H1 (cell line): Measurements from ENCODE around the gene SERPINB8. TPM values are rescaled to one million over a fixed set of nuclear protein-coding genes. Genes with fewer than 3 reads are reported as not detected.

ENCODE experiments used
- CTCF ChIA-PET: fragments of 300-600 bp; sonication (Branson Sonifier 250); formaldehyde crosslinking; loops from one replicate; lab custom pipeline; 2021; ENCODE audit not compliant: partially characterized antibody; lab: Charles Lee
- POLR2A ChIA-PET: fragments of 300-600 bp; sonication (Branson Sonifier 250); formaldehyde crosslinking; loops from one replicate; lab custom pipeline; 2021; ENCODE audit warnings: inconsistent platforms; ENCODE audit not compliant: partially characterized antibody; lab: Charles Lee
- DNase-seq, 2 experiments: peaks; one replicate each; pipeline versions ENCODE4 v3.0.0 to v3.0.0-alpha.2; 2010 to 2022; ENCODE audit warnings: low spot score in 2 of 2, low read depth in 1 of 2, mixed read lengths in 1 of 2
- FAIRE-seq: peaks from 2 replicates; lab custom pipeline; 2011; peaks lifted over from hg19 to GRCh38; lab: Jason Lieb, UNC
- H2AFZ ChIP-seq: 2 replicates; pipeline ENCODE4 v1.8.1; 2012; ENCODE audit warnings: low read length, inconsistent platforms
- H2AK5ac ChIP-seq: 2 replicates; pipeline ENCODE4 v1.6.1; 2013; ENCODE audit warnings: low read depth, low read length
- H2BK120ac ChIP-seq: replicated peaks from 2 replicates; pipeline ENCODE3; 2013; ENCODE audit warnings: low read depth, low read length, inconsistent platforms
- H2BK12ac ChIP-seq: 2 replicates; pipeline ENCODE4 v1.6.1; 2013; ENCODE audit warnings: low read depth, low read length
- H2BK15ac ChIP-seq: 2 replicates; pipeline ENCODE4 v1.6.1; 2013; ENCODE audit warnings: low read length
- H2BK20ac ChIP-seq: 2 replicates; pipeline ENCODE4 v1.6.1; 2013; ENCODE audit warnings: low read length
- H2BK5ac ChIP-seq: 2 replicates; pipeline ENCODE4 v1.6.1; 2013; ENCODE audit warnings: low read depth, low read length
- H3K14ac ChIP-seq: 2 replicates; pipeline ENCODE4 v1.6.1; 2013; ENCODE audit warnings: inconsistent platforms; ENCODE audit not compliant: insufficient read length
- H3K18ac ChIP-seq: 2 replicates; pipeline ENCODE4 v1.6.1; 2013; ENCODE audit warnings: low read length; ENCODE audit errors: extremely low read depth
- H3K23ac ChIP-seq: 2 replicates; pipeline ENCODE4 v1.6.1; 2013; ENCODE audit warnings: inconsistent platforms; ENCODE audit not compliant: insufficient read length
- H3K23me2 ChIP-seq: 2 replicates; pipeline ENCODE4 v1.6.1; 2013; ENCODE audit warnings: low read depth, low read length
- H3K27ac ChIP-seq: 2 replicates; pipeline ENCODE4 v1.6.1; 2011; ENCODE audit warnings: low read depth, low read length, inconsistent platforms
- H3K27me3 ChIP-seq, 4 experiments: replicated peaks in 1 of 4; 1 replicate in 1 of 4; 2 replicates in 3 of 4; pipeline versions ENCODE4 v1.6.1 to v1.8.1; 2011 to 2013; ENCODE audit warnings: low read length in 3 of 4, mild to moderate bottlenecking in 3 of 4, inconsistent platforms in 2 of 4, mixed read lengths in 2 of 4, moderate library complexity in 1 of 4; ENCODE audit not compliant: control insufficient read depth in 3 of 4, insufficient read depth in 3 of 4; ENCODE audit errors: extremely low read depth in 1 of 4
- H3K36me3 ChIP-seq, 4 experiments: 2 replicates each; pipeline versions ENCODE4 v1.6.1 to v1.8.1; 2011 to 2013; ENCODE audit warnings: mild to moderate bottlenecking in 4 of 4, low read length in 3 of 4, moderate library complexity in 2 of 4, control low read depth in 1 of 4, inconsistent platforms in 1 of 4; ENCODE audit not compliant: insufficient read depth in 4 of 4, control insufficient read depth in 2 of 4
- H3K4ac ChIP-seq: replicated peaks from 2 replicates; pipeline ENCODE3; 2013; ENCODE audit warnings: low read length, low read depth, mixed read lengths, inconsistent platforms; ENCODE audit not compliant: insufficient read length
- H3K4me1 ChIP-seq, 4 experiments: replicated peaks in 1 of 4; 1 replicate in 1 of 4; 2 replicates in 3 of 4; pipeline versions ENCODE4 v1.6.1 to v1.8.1; 2011 to 2013; ENCODE audit warnings: low read length in 3 of 4, inconsistent platforms in 2 of 4, mixed read lengths in 1 of 4; ENCODE audit not compliant: insufficient read depth in 4 of 4, control insufficient read depth in 3 of 4
- H3K4me2 ChIP-seq, 2 experiments: 2 replicates each; pipeline versions ENCODE4 v1.6.1 to v1.8.1; 2011 to 2013; ENCODE audit warnings: low read depth in 2 of 2, low read length in 2 of 2, control low read depth in 1 of 2, inconsistent platforms in 1 of 2, mild to moderate bottlenecking in 1 of 2; ENCODE audit not compliant: insufficient read depth in 1 of 2
- H3K4me3 ChIP-seq, 4 experiments: fragments of 200-600, 300-600 bp in 1 of 4; sonication (generic), shearing (Covaris generic), sonication (Bioruptor Twin) in 1 of 4; 2 replicates each; pipeline versions ENCODE4 v1.5.1 to v1.8.1; 2011 to 2016; ENCODE audit warnings: low read length in 4 of 4, low read depth in 3 of 4, control low read depth in 2 of 4, inconsistent platforms in 2 of 4, mild to moderate bottlenecking in 2 of 4, mixed read lengths in 1 of 4, moderate library complexity in 1 of 4; ENCODE audit not compliant: insufficient read depth in 2 of 4; ENCODE audit errors: extremely low read depth in 1 of 4
- H3K56ac ChIP-seq: replicated peaks from 2 replicates; pipeline ENCODE3; 2013; ENCODE audit warnings: low read depth, mild to moderate bottlenecking, mixed read lengths, low read length, inconsistent platforms; ENCODE audit not compliant: insufficient read length
- H3K79me1 ChIP-seq: 2 replicates; pipeline ENCODE4 v1.6.1; 2013; ENCODE audit warnings: low read depth, low read length, control low read depth
- H3K79me2 ChIP-seq, 2 experiments: 2 replicates each; pipeline versions ENCODE4 v1.6.1 to v1.8.1; 2012 to 2013; ENCODE audit warnings: low read length in 2 of 2, mild to moderate bottlenecking in 2 of 2, inconsistent platforms in 1 of 2; ENCODE audit not compliant: insufficient read depth in 2 of 2, control insufficient read depth in 1 of 2
- H3K9ac ChIP-seq, 4 experiments: replicated peaks in 1 of 4; 1 replicate in 1 of 4; 2 replicates in 3 of 4; pipeline versions ENCODE4 v1.6.1 to v1.8.1; 2011 to 2013; ENCODE audit warnings: low read depth in 3 of 4, low read length in 3 of 4, control low read depth in 2 of 4, mild to moderate bottlenecking in 2 of 4, moderate library complexity in 2 of 4, inconsistent platforms in 1 of 4; ENCODE audit errors: extremely low read depth in 1 of 4
- H3K9me3 ChIP-seq, 2 experiments: 2 replicates each; pipeline versions ENCODE4 v1.6.1 to v1.8.1; 2012 to 2013; ENCODE audit warnings: mild to moderate bottlenecking in 2 of 2, moderate library complexity in 2 of 2, control low read depth in 1 of 2, inconsistent platforms in 1 of 2, low read depth in 1 of 2, low read length in 1 of 2, mixed read lengths in 1 of 2; ENCODE audit not compliant: insufficient read depth in 2 of 2
- H4K20me1 ChIP-seq, 2 experiments: replicated peaks in 1 of 2; 2 replicates each; pipeline versions ENCODE3 to v1.8.1; 2011 to 2013; ENCODE audit warnings: inconsistent platforms in 2 of 2, low read length in 2 of 2, mild to moderate bottlenecking in 1 of 2; ENCODE audit not compliant: insufficient read depth in 2 of 2, control insufficient read depth in 1 of 2
- H4K5ac ChIP-seq: 2 replicates; pipeline ENCODE4 v1.6.1; 2013; ENCODE audit warnings: low read length, low read depth, mixed read lengths, inconsistent platforms; ENCODE audit not compliant: insufficient read length
- H4K8ac ChIP-seq: 2 replicates; pipeline ENCODE4 v1.8.0; 2013; ENCODE audit warnings: mild to moderate bottlenecking, moderate library complexity, low read length, inconsistent platforms; ENCODE audit not compliant: insufficient read depth; ENCODE audit errors: extremely low read depth
- H4K91ac ChIP-seq: replicated peaks from 2 replicates; pipeline ENCODE3; 2013; ENCODE audit warnings: low read length, mixed read lengths, inconsistent platforms; ENCODE audit not compliant: insufficient read length
- MAFK ChIP-seq: IDR thresholded peaks from 2 replicates; pipeline ENCODE4 v1.6.1; 2012; ENCODE audit warnings: low read depth, mild to moderate bottlenecking, improper control_type of control experiment, low read length
- RFX5 ChIP-seq: IDR thresholded peaks from 2 replicates; pipeline ENCODE4 v1.6.1; 2011; ENCODE audit warnings: low read depth, low read length, improper control_type of control experiment, borderline replicate concordance
- SP4 ChIP-seq: IDR thresholded peaks from 2 replicates; pipeline ENCODE4 v1.6.1; 2012; ENCODE audit warnings: low read length, inconsistent platforms
- TAF7 ChIP-seq: optimal IDR thresholded peaks from 2 replicates; pipeline ENCODE3; 2011; ENCODE audit warnings: low read depth, mild to moderate bottlenecking, inconsistent platforms, low read length, moderate library complexity, borderline replicate concordance
- WGBS, 2 experiments: shearing (Covaris generic) in 1 of 2; methylation state at CpG; one replicate each; pipeline versions ENCODE4 v1.1.6 to v1.1.7; 2013 to 2015; ENCODE audit warnings: low lambda C conversion rate in 2 of 2, mixed read lengths in 2 of 2, inconsistent platforms in 1 of 2, low coverage in 1 of 2, missing lambda C conversion rate in 1 of 2; ENCODE audit not compliant: insufficient replicate concordance in 2 of 2, insufficient coverage in 1 of 2, insufficient read length in 1 of 2; ENCODE audit errors: extremely low coverage in 1 of 2, missing lambda C conversion rate in 1 of 2; 5-methylcytosine and 5-hydroxymethylcytosine counted together
- polyA plus RNA-seq, 7 experiments: library from polyadenylated mRNA; depleted of rRNA in 3 of 7; stranded (reverse) in 5 of 7; unstranded in 2 of 7; fragments of >200 nt in 5 of 7; fragments of 200-250 nt in 2 of 7; gene quantifications; 1 replicate in 5 of 7; 2 replicates in 1 of 7; 4 replicates in 1 of 7; pipeline versions ENCODE4 v1.2.1 to v1.2.3, GENCODE V29; 2011 to 2013; ENCODE audit warnings: missing spikeins in 2 of 7, mixed read lengths in 2 of 7
- total RNA-seq: library from RNA; stranded (reverse); fragmentation: NEBNext Ultra II Directional; extraction: Animal tissue kit (Norgen Biotek cat#: 25700); gene quantifications from 2 replicates; pipeline ENCODE4 v1.2.1, GENCODE V29; 2021
- TF ChIP-seq, protein P1 (sequence below): IDR thresholded peaks from 2 replicates; pipeline ENCODE4 v1.6.1; 2012; ENCODE audit warnings: inconsistent platforms

The SERPINB8 gene
- total and polyA plus RNA-seq, 2 of the 8 experiments (the other 6 are each of a cell fraction or from before 2014, with no cell fraction given) = 0.42 to 1.2 TPM

DNA sequence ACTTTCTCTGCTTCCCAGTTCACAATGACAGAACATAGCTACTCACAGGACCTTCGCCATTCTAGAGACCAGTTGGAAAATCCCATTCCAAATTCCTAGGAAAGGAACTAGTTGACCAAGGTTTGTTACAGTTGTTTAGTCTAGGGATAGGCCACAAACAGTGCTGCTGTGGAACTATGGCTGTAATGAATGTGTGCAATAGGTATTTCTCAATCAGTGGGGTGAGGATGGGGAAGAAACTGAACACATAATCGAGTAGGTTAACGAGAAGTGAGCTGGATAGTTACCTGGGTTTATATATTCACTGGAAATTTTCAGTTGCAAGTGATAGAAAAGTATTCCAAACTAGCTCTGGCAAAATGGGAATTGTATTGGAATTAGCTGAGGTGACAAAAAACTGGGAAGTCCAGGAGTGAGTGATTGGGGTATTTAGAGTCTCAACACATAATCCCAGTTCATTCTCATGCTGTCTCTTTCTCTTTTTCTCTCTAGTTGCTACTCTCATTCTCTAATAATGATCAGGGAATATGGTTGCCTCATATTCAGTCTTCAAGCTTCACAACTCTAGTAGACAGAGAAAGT is 39.0 kb upstream of the SERPINB8 start:
- POLR2A ChIA-PET = no interaction called here
- WGBS, 2 experiments = 95% methylated on average over 3 of the region's 3 CpGs; no CpG with 5 or more reads in 1 of the 2 experiments
- FAIRE-seq = no peak

More for the DNA sequence above, 39.0 kb upstream of the SERPINB8 start:
- H3K4ac ChIP-seq = no peak overlapping the region
- no peaks in the 10 kb centered on the region for H3K79me2 ChIP-seq
- H3K23me2 ChIP-seq = no peaks in the 10 kb centered on the region
- H3K18ac ChIP-seq = no peak overlapping the region
- TF ChIP-seq SP4 (no peak), TAF7 (no peak), RFX5 (no peak), MAFK (no peak)
- TF ChIP-seq, protein P1, sequence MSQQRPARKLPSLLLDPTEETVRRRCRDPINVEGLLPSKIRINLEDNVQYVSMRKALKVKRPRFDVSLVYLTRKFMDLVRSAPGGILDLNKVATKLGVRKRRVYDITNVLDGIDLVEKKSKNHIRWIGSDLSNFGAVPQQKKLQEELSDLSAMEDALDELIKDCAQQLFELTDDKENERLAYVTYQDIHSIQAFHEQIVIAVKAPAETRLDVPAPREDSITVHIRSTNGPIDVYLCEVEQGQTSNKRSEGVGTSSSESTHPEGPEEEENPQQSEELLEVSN = no peak
- TF ChIP-seq, all 59 proteins: peak for 0
- Histone ChIP-seq H3K36me3 (no peaks in the 10 kb centered on the region), H4K8ac (no peak overlapping the region), H3K23ac (no peak overlapping the region), H3K9ac (no peak overlapping the region), H3K4me2 (no peak overlapping the region), H4K5ac (no peak overlapping the region), H2BK20ac (no peak overlapping the region), H3K4me1 (no peaks in the 10 kb centered on the region), H3K79me1 (no peaks in the 10 kb centered on the region), H4K20me1 (no peaks in the 10 kb centered on the region), H2BK5ac (no peak overlapping the region), H2BK12ac (no peak overlapping the region), H2AFZ (no peak overlapping the region), H4K91ac (no peak overlapping the region), H3K4me3 (no peak overlapping the region), H3K56ac (no peak overlapping the region), H2AK5ac (no peak overlapping the region), H3K14ac (no peak overlapping the region), H3K9me3 (no peaks in the 10 kb centered on the region), H2BK120ac (no peak overlapping the region), H3K27ac (no peak overlapping the region), H2BK15ac (no peak overlapping the region), H3K27me3 (peaks cover 0 to 3% (median 1%) of the 10 kb centered on the region in 4 experiments; a peak in 3 of 7 replicates)
- CTCF ChIA-PET = interaction anchor here (1.3 to 1.7 kb wide), 3 partner anchors 9 to 353 kb away, joined by 3 to 4 read pairs (median 4); no protein-coding TSS in a partner anchor
- no peak for DNase-seq
